Peyer's patch (tissue), 4 donors: ENCODE data around the gene DGKI.

ENCODE experiments used
- CTCF ChIP-seq, 6 experiments: fragments of 450-650 bp in 4 of 6; fragments of 200-600 bp in 2 of 6; sonication (generic) in 1 of 6; IDR thresholded peaks; one replicate each; pipeline ENCODE4 v1.5.1; 2017 to 2019; ENCODE audit warnings: antibody characterized with exemption in 6 of 6, mild to moderate bottlenecking in 3 of 6, moderate library complexity in 1 of 6
- POLR2A ChIP-seq, 2 donors: fragments of 450-650 bp; IDR thresholded peaks; one replicate each; pipeline ENCODE4 v1.5.1; 2017; ENCODE audit warnings: antibody characterized with exemption in 2 of 2, mild to moderate bottlenecking in 2 of 2, moderate library complexity in 2 of 2

GRCh38 chr7:137366995-137367394, 479.8 kb downstream of the DGKI start:
- no peak for TF ChIP-seq POLR2A (IDR thresholded peaks at IDR 0.05)
- TF ChIP-seq CTCF (IDR thresholded peaks at IDR 0.05), result no peak
